Karpas-422 (cell line): ENCODE measurements around the gene UQCC5. TPM values are rescaled to one million over a fixed set of nuclear protein-coding genes. Genes with fewer than 3 reads are reported as not detected.

Experiments used
- DNase-seq: peaks from one replicate; pipeline ENCODE4 v3.0.0-alpha.2; 2015
- H2AFZ ChIP-seq: fragments of 200-600 bp; sonication (generic); 2 replicates; pipeline ENCODE4 v1.6.1; 2014; ENCODE audit warnings: antibody characterized with exemption, low read length, mixed read lengths
- H3K27ac ChIP-seq: fragments of 200-600 bp; sonication (generic); 2 replicates; pipeline ENCODE4 v1.5.1; 2014; ENCODE audit warnings: mild to moderate bottlenecking, low read length, moderate library complexity
- H3K27me3 ChIP-seq: fragments of 200-600 bp; sonication (generic); 2 replicates; pipeline ENCODE4 v1.6.1; 2014; ENCODE audit warnings: low read length, mixed read lengths
- H3K36me3 ChIP-seq: fragments of 200-600 bp; sonication (generic); 2 replicates; pipeline ENCODE4 v1.6.1; 2014; ENCODE audit warnings: low read length, mixed read lengths; ENCODE audit not compliant: insufficient read depth
- H3K4me1 ChIP-seq: fragments of 200-600 bp; sonication (generic); 2 replicates; pipeline ENCODE4 v1.6.1; 2014; ENCODE audit warnings: mild to moderate bottlenecking, low read length, mixed read lengths
- H3K4me2 ChIP-seq: fragments of 200-600 bp; sonication (generic); 2 replicates; pipeline ENCODE4 v1.6.1; 2014; ENCODE audit warnings: low read length, low read depth, mild to moderate bottlenecking; ENCODE audit not compliant: poor library complexity, severe bottlenecking
- H3K4me3 ChIP-seq: fragments of 200-600 bp; sonication (generic); 2 replicates; pipeline ENCODE4 v1.5.1; 2014; ENCODE audit warnings: mild to moderate bottlenecking, antibody characterized with exemption, low read length, mixed read lengths
- H3K79me2 ChIP-seq: fragments of 200-600 bp; sonication (generic); 2 replicates; pipeline ENCODE4 v1.6.1; 2014; ENCODE audit warnings: mild to moderate bottlenecking, low read length, mixed read lengths
- H3K9ac ChIP-seq: fragments of 200-600 bp; sonication (generic); 2 replicates; pipeline ENCODE4 v1.6.0; 2014; ENCODE audit warnings: low read length
- H3K9me2 ChIP-seq: fragments of 200-600 bp; sonication (generic), shearing (Covaris generic); replicated peaks from 2 replicates; pipeline ENCODE4 v1.6.0; 2014; ENCODE audit warnings: mild to moderate bottlenecking, low read length, moderate library complexity; ENCODE audit not compliant: insufficient read depth
- H3K9me3 ChIP-seq: fragments of 300-700, 200-600 bp; sonication (generic); 2 replicates; pipeline ENCODE4 v1.6.1; 2014; ENCODE audit warnings: low read length, mixed read lengths
- H4K20me1 ChIP-seq: fragments of 200-600 bp; sonication (generic); 2 replicates; pipeline ENCODE4 v1.6.1; 2014; ENCODE audit warnings: mild to moderate bottlenecking, antibody characterized with exemption, low read length, low read depth; ENCODE audit not compliant: insufficient read depth
- total RNA-seq: library from RNA; depleted of rRNA; stranded (reverse); fragments of >200 nt; shearing (Covaris generic); gene quantifications from 2 replicates; pipeline ENCODE4 v1.2.3, GENCODE V29; 2014; ENCODE audit warnings: low replicate concordance; rRNA removed

Gene UQCC5
- 23.4 and 29.7 TPM in 2 replicates for total RNA-seq

- Histone ChIP-seq H3K27ac (peak within 1 kb of the TSS; percentile 78), H4K20me1 (peaks cover 13% of the 10 kb centered on the region; the same call in 1 of the 2 replicates), H3K9ac (peak within 1 kb of the TSS; percentile 98), H3K4me3 (peak within 1 kb of the TSS; percentile 96), H3K27me3 (no peaks in the 10 kb centered on the region), H3K9me2 (no peaks in the 10 kb centered on the region), H3K79me2 (peaks cover 70% of the 10 kb centered on the region), H2AFZ (peak within 1 kb of the TSS; percentile 75; the same call in 1 of the 2 replicates), H3K36me3 (peaks cover 13% of the 10 kb centered on the region), H3K4me1 (peaks cover 46% of the 10 kb centered on the region), H3K9me3 (no peaks in the 10 kb centered on the region), H3K4me2 (peak within 1 kb of the TSS; percentile 93)
- DNase-seq: peak; percentile 99
Observed at GRCh38 chr3:52536369-52537164, at the start of gene UQCC5. Gene UQCC5, plus strand, starts transcription at chr3:52536605. Its CDS starts 151 bp downstream, at chr3:52536756.

- Histone ChIP-seq H4K20me1 (no peaks in the 10 kb centered on the region), H2AFZ (no peak overlapping the region)
Observed at GRCh38 chr3:52487050-52487787, 49.2 kb upstream of the UQCC5 start.

GRCh38 chr3:52487788-52488691, 48.4 kb upstream of the UQCC5 start:
- Histone ChIP-seq H3K4me1 (no peaks in the 10 kb centered on the region), H3K9ac (no peak overlapping the region), H3K27me3 (no peaks in the 10 kb centered on the region), H3K36me3 (0 out of 2 replicates have a peak, but pooled peaks cover 2% of the 10 kb centered on the region), H2AFZ (no peak overlapping the region), H3K4me2 (no peak overlapping the region), H3K9me2 (no peaks in the 10 kb centered on the region), H3K4me3 (no peak overlapping the region), H3K27ac (no peak overlapping the region), H3K79me2 (no peaks in the 10 kb centered on the region), H4K20me1 (no peaks in the 10 kb centered on the region), H3K9me3 (no peaks in the 10 kb centered on the region)
- no peak for DNase-seq

More at GRCh38 chr3:52487050-52487787, 49.2 kb upstream of the UQCC5 start:
- no peaks in the 10 kb centered on the region for H3K9me2 ChIP-seq
- H3K79me2 ChIP-seq: no peaks in the 10 kb centered on the region
- no peak overlapping the region for H3K4me3 ChIP-seq
- H3K27me3 ChIP-seq: no peaks in the 10 kb centered on the region
- H3K9me3 ChIP-seq: no peaks in the 10 kb centered on the region
- no peak for DNase-seq
- H3K27ac ChIP-seq: no peak overlapping the region
- no peak overlapping the region for H3K9ac ChIP-seq
- H3K4me1 ChIP-seq: no peaks in the 10 kb centered on the region
- H3K36me3 ChIP-seq: 0 out of 2 replicates have a peak, but pooled peaks cover 2% of the 10 kb centered on the region
- H3K4me2 ChIP-seq: no peak overlapping the region

DNA sequence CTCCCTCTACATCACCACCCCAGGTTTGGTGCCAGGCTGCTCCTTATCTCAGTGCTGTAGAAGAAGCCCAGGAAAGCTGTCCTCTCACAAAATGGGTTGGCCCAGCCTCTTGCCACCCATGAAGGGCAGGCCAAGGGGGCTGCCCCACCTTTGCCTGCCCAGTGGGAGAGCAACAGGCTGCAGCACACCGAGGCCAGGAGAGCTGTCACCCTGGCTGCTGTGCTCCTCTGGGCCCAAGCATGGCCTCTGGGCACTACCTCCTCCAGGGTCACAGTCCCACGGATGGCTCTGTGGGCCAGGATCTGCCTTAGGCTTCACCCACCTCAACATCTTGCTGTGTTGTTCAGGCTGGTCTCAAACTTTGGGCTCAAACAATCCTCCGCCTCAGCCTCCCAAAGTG, 47.7 kb upstream of the UQCC5 start:
- no peaks in the 10 kb centered on the region for H3K79me2 ChIP-seq
- H3K4me1 ChIP-seq: no peaks in the 10 kb centered on the region
- H3K4me2 ChIP-seq: no peak overlapping the region
- no peaks in the 10 kb centered on the region for H4K20me1 ChIP-seq
- no peaks in the 10 kb centered on the region for H3K27me3 ChIP-seq
- H3K9ac ChIP-seq: no peak overlapping the region
- H3K36me3 ChIP-seq: 0 out of 2 replicates have a peak, but pooled peaks cover 2% of the 10 kb centered on the region
- no peak overlapping the region for H3K4me3 ChIP-seq
- H2AFZ ChIP-seq: no peak overlapping the region
- H3K27ac ChIP-seq: no peak overlapping the region
- no peak for DNase-seq
- no peaks in the 10 kb centered on the region for H3K9me3 ChIP-seq
- H3K9me2 ChIP-seq: no peaks in the 10 kb centered on the region

- H3K4me2 ChIP-seq: no peak overlapping the region
- no peaks in the 10 kb centered on the region for H3K9me3 ChIP-seq
- no peaks in the 10 kb centered on the region for H4K20me1 ChIP-seq
- H3K79me2 ChIP-seq: no peaks in the 10 kb centered on the region
- H3K9ac ChIP-seq: no peak overlapping the region
- DNase-seq: no peak
- no peaks in the 10 kb centered on the region for H3K9me2 ChIP-seq
- H3K4me3 ChIP-seq: no peak overlapping the region
- H3K27me3 ChIP-seq: no peaks in the 10 kb centered on the region
- H3K4me1 ChIP-seq: no peaks in the 10 kb centered on the region
- no peak overlapping the region for H2AFZ ChIP-seq
- H3K27ac ChIP-seq: no peak overlapping the region
- 0 out of 2 replicates have a peak, but pooled peaks cover 2% of the 10 kb centered on the region for H3K36me3 ChIP-seq
Observed at GRCh38 chr3:52489453-52489852, 47.0 kb upstream of the UQCC5 start.

DNA sequence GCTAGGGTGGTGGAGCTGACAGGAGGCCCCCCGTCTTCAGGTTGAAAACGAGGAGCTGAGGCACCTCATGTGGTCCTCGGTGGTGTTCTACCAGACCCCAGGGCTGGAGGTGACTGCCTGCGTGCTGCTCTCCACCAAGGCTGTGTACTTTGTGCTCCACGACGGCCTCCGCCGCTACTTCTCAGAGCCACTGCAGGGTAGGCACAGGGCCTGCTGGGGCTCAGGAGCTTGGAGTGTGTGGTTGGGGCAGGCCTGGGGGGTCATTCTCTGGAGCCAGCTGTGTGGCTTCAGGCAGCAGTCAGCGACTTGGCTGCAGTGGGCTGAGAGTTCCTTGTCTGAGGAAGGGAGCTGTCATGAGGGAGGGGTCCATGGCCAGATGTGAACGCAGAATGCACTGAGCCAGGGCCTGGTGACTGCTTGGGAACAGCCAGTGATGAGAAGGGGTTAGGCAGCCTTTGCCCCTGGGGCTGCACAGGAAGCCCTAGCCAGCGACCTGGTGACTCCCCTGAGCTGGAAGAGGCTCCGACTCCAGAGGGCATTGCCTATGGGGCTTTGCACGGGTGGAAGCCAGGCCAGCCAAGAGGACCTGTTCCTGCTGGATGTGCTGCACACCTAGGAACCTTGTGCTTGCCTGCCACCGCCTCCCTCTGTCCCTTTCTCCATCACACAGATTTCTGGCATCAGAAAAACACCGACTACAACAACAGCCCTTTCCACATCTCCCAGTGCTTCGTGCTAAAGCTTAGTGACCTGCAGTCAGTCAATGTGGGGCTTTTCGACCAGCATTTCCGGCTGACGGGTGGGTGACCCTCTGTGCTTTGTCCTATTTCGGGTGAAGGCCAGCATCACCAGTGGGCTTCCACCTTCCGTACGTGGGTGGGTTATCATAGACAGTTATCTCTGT, 46.1 kb upstream of the UQCC5 start:
- Histone ChIP-seq H3K9ac (no peak overlapping the region), H3K4me3 (no peak overlapping the region), H3K27me3 (no peaks in the 10 kb centered on the region), H3K9me2 (no peaks in the 10 kb centered on the region), H3K9me3 (no peaks in the 10 kb centered on the region), H3K79me2 (no peaks in the 10 kb centered on the region), H3K4me2 (no peak overlapping the region), H2AFZ (no peak overlapping the region), H4K20me1 (no peaks in the 10 kb centered on the region), H3K36me3 (0 out of 2 replicates have a peak, but pooled peaks cover 2% of the 10 kb centered on the region), H3K4me1 (no peaks in the 10 kb centered on the region), H3K27ac (no peak overlapping the region)
- DNase-seq: no peak

GRCh38 chr3:52490939-52491526, 45.4 kb upstream of the UQCC5 start:
- DNase-seq: no peak
- Histone ChIP-seq H3K9me3 (no peaks in the 10 kb centered on the region), H3K36me3 (0 out of 2 replicates have a peak, but pooled peaks cover 2% of the 10 kb centered on the region), H3K27me3 (no peaks in the 10 kb centered on the region), H3K9me2 (no peaks in the 10 kb centered on the region), H2AFZ (no peak overlapping the region), H3K79me2 (no peaks in the 10 kb centered on the region), H4K20me1 (no peaks in the 10 kb centered on the region), H3K4me1 (no peaks in the 10 kb centered on the region), H3K4me2 (no peak overlapping the region), H3K9ac (no peak overlapping the region), H3K4me3 (no peak overlapping the region), H3K27ac (no peak overlapping the region)
